Ascending aorta (tissue), 2 donors: ENCODE results near the gene CLCN7. TPM values are rescaled to one million over a fixed set of nuclear protein-coding genes. Genes with fewer than 3 reads are reported as not detected.
A peak's percentile ranks its signal among the peaks of the same experiment; 100 is the strongest.

Experiments used
- DNase-seq, 2 donors: peaks; one replicate each; pipeline ENCODE4 v3.0.0-alpha.2; 2019; ENCODE audit warnings: low spot score in 2 of 2
- H3K27ac ChIP-seq, 2 donors: fragments of 200-600 bp; sonication (generic); one replicate each; pipeline ENCODE4 v1.5.1; 2016 to 2017; ENCODE audit warnings: mild to moderate bottlenecking in 1 of 2
- H3K27me3 ChIP-seq: fragments of 200-600 bp; sonication (generic); one replicate; pipeline ENCODE4 v1.5.1; 2017
- H3K36me3 ChIP-seq, 2 donors: fragments of 200-600 bp; sonication (generic); one replicate each; pipeline ENCODE4 v1.5.1; 2016
- H3K4me1 ChIP-seq, 2 donors: fragments of 200-600 bp; sonication (generic); one replicate each; pipeline ENCODE4 v1.5.1; 2016 to 2017; ENCODE audit warnings: mild to moderate bottlenecking in 1 of 2
- H3K4me3 ChIP-seq, 2 donors: fragments of 200-600 bp; sonication (generic); one replicate each; pipeline ENCODE4 v1.5.1; 2016 to 2017; ENCODE audit warnings: mild to moderate bottlenecking in 1 of 2
- H3K9me3 ChIP-seq, 2 donors: fragments of 200-600 bp; sonication (generic); one replicate each; pipeline ENCODE4 v1.5.1; 2016
- CTCF ChIP-seq, 3 experiments: fragments of 200-600 bp in 2 of 3; fragments of 450-650 bp in 1 of 3; sonication (generic) in 2 of 3; IDR thresholded peaks; one replicate each; pipeline ENCODE4 v1.5.1; 2016 to 2019; ENCODE audit warnings: antibody characterized with exemption in 3 of 3, mild to moderate bottlenecking in 1 of 3, moderate library complexity in 1 of 3
- intact Hi-C: fragments of 100-400 bp; cut with DNase I; formaldehyde crosslinking; loops from one replicate; pipeline ENCODE4 v1.15.1; 2023
- total RNA-seq: library from RNA; depleted of rRNA; stranded (reverse); fragments of >200 nt; gene quantifications from one replicate; pipeline ENCODE4 v1.1.0, GENCODE V29; 2016

Gene CLCN7
- total RNA-seq, 1 donor from 2014 or later = 108 TPM

GRCh38 chr16:1510272-1510671 lies 35.4 kb upstream of the CLCN7 start:
- Histone ChIP-seq H3K36me3 (peaks cover 13 to 15% of the 10 kb centered on the region in 2 donors), H3K27me3 (no peaks in the 10 kb centered on the region), H3K4me1 (peaks cover 13 to 19% of the 10 kb centered on the region in 2 donors), H3K27ac (peak overlapping the region; percentile 83 to 92), H3K4me3 (peak overlapping the region in 1 of 2 donors; percentile 51), H3K9me3 (peaks cover 0 to 11% of the 10 kb centered on the region in 2 donors)
- intact Hi-C loops = no loop called here
- no peak for TF ChIP-seq CTCF (IDR thresholded peaks at IDR 0.05)
- DNase-seq = no peak

- Histone ChIP-seq H3K4me1 (peaks cover 13 to 19% of the 10 kb centered on the region in 2 donors), H3K36me3 (peaks cover 15 to 19% of the 10 kb centered on the region in 2 donors), H3K27ac (peak overlapping the region; percentile 83 to 92), H3K4me3 (peak overlapping the region in 1 of 2 donors; percentile 51), H3K27me3 (no peaks in the 10 kb centered on the region), H3K9me3 (peaks cover 0 to 7% of the 10 kb centered on the region in 2 donors)
- intact Hi-C loops = loop anchor here (2.0 kb wide), 2 partner anchors 15 to 23 kb away; partner anchors contain the start of gene TMEM204
- TF ChIP-seq CTCF (IDR thresholded peaks at IDR 0.05) = no peak
- DNase-seq = peak; percentile 51 to 87
Observed at GRCh38 chr16:1509307-1510221, 34.7 kb upstream of the CLCN7 start.

GRCh38 chr16:1508494-1509187 lies 33.8 kb upstream of the CLCN7 start:
- Histone ChIP-seq H3K4me1 (peaks cover 13 to 19% of the 10 kb centered on the region in 2 donors), H3K27ac (peak overlapping the region; percentile 83 to 92), H3K9me3 (no peaks in the 10 kb centered on the region), H3K4me3 (no peak overlapping the region), H3K27me3 (no peaks in the 10 kb centered on the region), H3K36me3 (peaks cover 18 to 20% of the 10 kb centered on the region in 2 donors)
- no peak for DNase-seq
- intact Hi-C loops = loop anchor here (2.0 kb wide), 2 partner anchors 14 to 24 kb away; partner anchors contain the start of gene TMEM204
- no peak for TF ChIP-seq CTCF (IDR thresholded peaks at IDR 0.05)

DNA sequence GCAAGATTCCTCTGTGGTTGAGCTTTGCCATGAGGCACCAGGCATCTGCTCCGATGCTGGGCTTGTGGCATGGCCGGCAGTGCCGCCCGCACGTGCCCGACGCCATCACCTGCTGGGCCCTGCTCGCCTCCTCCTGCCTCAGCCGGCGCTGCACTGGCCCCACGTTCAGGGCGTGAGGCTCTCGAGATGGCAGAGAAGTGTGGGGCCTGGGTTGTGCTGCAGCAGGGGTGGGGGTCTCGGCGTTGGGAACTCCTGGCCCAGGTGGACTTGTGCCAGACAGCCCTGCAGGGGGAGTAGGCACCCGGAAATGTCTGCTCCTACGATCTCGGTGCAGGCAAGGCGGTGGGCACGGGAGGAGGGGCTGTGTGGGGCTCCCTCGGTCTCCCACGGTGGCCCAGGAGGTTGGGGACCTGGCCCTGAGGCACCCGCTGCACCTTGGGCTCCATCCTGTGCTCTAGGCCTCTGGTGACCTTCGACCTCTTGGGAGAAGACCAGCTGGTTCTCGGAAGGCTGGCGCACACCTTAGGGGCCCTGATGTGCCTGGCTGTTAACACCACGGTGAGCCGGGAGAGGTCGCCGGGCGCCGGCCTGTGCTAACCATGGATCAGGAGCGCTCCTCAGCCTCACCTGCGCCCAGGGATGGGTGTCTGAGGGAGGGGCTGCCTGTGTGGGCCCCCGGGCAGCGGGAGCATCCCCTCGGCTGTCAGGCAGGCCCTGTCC lies 31.8 kb upstream of the CLCN7 start:
- Histone ChIP-seq H3K36me3 (peaks cover 30 to 39% of the 10 kb centered on the region in 2 donors), H3K4me3 (no peak overlapping the region), H3K27me3 (no peaks in the 10 kb centered on the region), H3K27ac (no peak overlapping the region), H3K9me3 (no peaks in the 10 kb centered on the region), H3K4me1 (peaks cover 13 to 19% of the 10 kb centered on the region in 2 donors)
- intact Hi-C loops = no loop called here
- no peak for DNase-seq
- no peak for TF ChIP-seq CTCF (IDR thresholded peaks at IDR 0.05)

GRCh38 chr16:1505912-1506311 lies 31.1 kb upstream of the CLCN7 start:
- TF ChIP-seq CTCF (IDR thresholded peaks at IDR 0.05) = no peak
- H3K9me3 ChIP-seq = no peaks in the 10 kb centered on the region
- no peak overlapping the region for H3K4me3 ChIP-seq
- peaks cover 13 to 19% of the 10 kb centered on the region in 2 donors for H3K4me1 ChIP-seq
- H3K27ac ChIP-seq = no peak overlapping the region
- peaks cover 38 to 47% of the 10 kb centered on the region in 2 donors for H3K36me3 ChIP-seq
- no peaks in the 10 kb centered on the region for H3K27me3 ChIP-seq
- no peak for DNase-seq
- intact Hi-C loops = no loop called here
